Stimulated activated CD4-positive, alpha-beta T cell treated with anti-CD3 and anti-CD28 coated beads, TNF-alpha, amount 100 ng/mL, for 24 hours (primary cell): ENCODE measurements around the gene SPOCD1.

Experiments
- DNase-seq, 3 experiments: peaks; one replicate each; pipeline ENCODE4 v3.0.0-alpha.2; 2020; ENCODE audit warnings: low read depth in 3 of 3

SPOCD1 gene

GRCh38 chr1:31787786-31788137, 28.1 kb downstream of the SPOCD1 start:
- no peak for DNase-seq

GRCh38 chr1:31787261-31787660, 28.6 kb downstream of the SPOCD1 start:
- no peak for DNase-seq

- no peak for DNase-seq
Measured at GRCh38 chr1:31786366-31787060, 29.3 kb downstream of the SPOCD1 start.

- no peak for DNase-seq
Measured at GRCh38 chr1:31785947-31786290, 29.9 kb downstream of the SPOCD1 start.

- DNase-seq: no peak
Measured at GRCh38 chr1:31785020-31785946, 30.5 kb downstream of the SPOCD1 start.

GRCh38 chr1:31784356-31785019, 31.3 kb downstream of the SPOCD1 start:
- no peak for DNase-seq

- DNase-seq: no peak
Measured at GRCh38 chr1:31783846-31784245, 32.0 kb downstream of the SPOCD1 start.

GRCh38 chr1:31782421-31783410, 33.1 kb downstream of the SPOCD1 start:
- no peak for DNase-seq

GRCh38 chr1:31781756-31782371, 34.0 kb downstream of the SPOCD1 start:
- no peak for DNase-seq

- no peak for DNase-seq
Measured at GRCh38 chr1:31781138-31781755, 34.6 kb downstream of the SPOCD1 start.

- no peak for DNase-seq
Measured at GRCh38 chr1:31780632-31781031, 35.2 kb downstream of the SPOCD1 start.

GRCh38 chr1:31779687-31780086, 36.1 kb downstream of the SPOCD1 start:
- no peak for DNase-seq

- DNase-seq: no peak
Measured at GRCh38 chr1:31778763-31779488, 36.9 kb downstream of the SPOCD1 start.

- DNase-seq: no peak
Measured at GRCh38 chr1:31776516-31776915, 39.3 kb downstream of the SPOCD1 start.

GRCh38 chr1:31776032-31776431, 39.8 kb downstream of the SPOCD1 start:
- DNase-seq: no peak

- DNase-seq: no peak
Measured at GRCh38 chr1:31775210-31775999, 40.4 kb downstream of the SPOCD1 start.

- DNase-seq: no peak
Measured at GRCh38 chr1:31774495-31774894, 41.3 kb downstream of the SPOCD1 start.

- no peak for DNase-seq
Measured at GRCh38 chr1:31773861-31774260, 42.0 kb downstream of the SPOCD1 start.

GRCh38 chr1:31772669-31773248, 43.1 kb downstream of the SPOCD1 start:
- no peak for DNase-seq
